ENCODE measurements around the gene SCYL1. TPM values are rescaled to one million over a fixed set of nuclear protein-coding genes. Genes with fewer than 3 reads are reported as not detected.

Gene SCYL1
- total and polyA plus RNA-seq, 2 experiments from 2014 or later: 52.7 to 66.1 TPM

DNA sequence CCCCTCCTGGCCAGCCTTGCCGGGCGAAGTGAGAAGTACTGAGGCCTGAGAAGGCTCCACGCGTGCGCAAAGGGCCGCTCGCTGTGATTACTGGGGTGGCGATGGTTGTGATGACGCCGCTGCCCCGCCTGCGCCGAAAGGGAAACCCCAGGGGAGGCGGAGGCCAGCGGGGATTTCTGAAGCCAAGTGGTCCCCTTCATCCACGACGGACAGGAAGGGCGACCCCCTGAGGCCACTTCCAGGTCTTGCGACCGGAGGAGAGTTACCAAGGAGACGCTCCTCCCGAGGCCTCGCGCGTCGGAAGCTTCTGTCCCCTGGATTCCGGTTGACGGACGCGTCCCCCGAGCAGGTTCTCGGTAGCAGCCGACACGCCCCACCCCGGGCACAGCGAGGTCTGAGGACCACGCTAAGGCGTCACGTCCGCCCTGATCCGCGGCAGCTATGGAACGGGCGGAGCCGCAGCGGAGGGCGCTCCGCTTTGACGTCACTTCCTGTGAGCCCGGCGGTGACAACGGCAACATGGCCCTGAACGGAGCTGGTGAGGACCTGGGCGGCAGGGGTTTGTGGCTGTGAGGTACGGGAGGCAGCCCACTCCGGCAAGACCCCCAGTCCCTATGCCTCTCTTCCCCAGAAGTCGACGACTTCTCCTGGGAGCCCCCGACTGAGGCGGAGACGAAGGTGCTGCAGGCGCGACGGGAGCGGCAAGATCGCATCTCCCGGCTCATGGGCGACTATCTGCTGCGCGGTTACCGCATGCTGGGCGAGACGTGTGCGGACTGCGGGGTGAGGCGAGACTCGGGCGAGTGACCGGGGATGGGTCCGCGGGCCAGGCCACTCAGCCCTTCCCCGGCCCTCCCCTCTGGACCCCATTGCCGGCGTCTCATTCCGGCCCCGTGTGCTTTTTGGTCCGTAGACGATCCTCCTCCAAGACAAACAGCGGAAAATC lies 45.4 kb downstream of the SCYL1 start, which contains the start of gene ZNRD2 (continued):
- TF ChIP-seq, protein P1, sequence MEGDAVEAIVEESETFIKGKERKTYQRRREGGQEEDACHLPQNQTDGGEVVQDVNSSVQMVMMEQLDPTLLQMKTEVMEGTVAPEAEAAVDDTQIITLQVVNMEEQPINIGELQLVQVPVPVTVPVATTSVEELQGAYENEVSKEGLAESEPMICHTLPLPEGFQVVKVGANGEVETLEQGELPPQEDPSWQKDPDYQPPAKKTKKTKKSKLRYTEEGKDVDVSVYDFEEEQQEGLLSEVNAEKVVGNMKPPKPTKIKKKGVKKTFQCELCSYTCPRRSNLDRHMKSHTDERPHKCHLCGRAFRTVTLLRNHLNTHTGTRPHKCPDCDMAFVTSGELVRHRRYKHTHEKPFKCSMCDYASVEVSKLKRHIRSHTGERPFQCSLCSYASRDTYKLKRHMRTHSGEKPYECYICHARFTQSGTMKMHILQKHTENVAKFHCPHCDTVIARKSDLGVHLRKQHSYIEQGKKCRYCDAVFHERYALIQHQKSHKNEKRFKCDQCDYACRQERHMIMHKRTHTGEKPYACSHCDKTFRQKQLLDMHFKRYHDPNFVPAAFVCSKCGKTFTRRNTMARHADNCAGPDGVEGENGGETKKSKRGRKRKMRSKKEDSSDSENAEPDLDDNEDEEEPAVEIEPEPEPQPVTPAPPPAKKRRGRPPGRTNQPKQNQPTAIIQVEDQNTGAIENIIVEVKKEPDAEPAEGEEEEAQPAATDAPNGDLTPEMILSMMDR (conservative IDR thresholded peaks at IDR 0.05; ENCODE audit: low read depth in 2 of 2): peak; percentile 54 to 81
- TF ChIP-seq CREB1 (CRISPR knock-in tag; IDR thresholded peaks at IDR 0.05; ENCODE audit: low read depth) (peak; percentile 98), ZNF114 (CRISPR knock-in tag; IDR thresholded peaks at IDR 0.05) (no peak), ETS1 (IDR thresholded peaks at IDR 0.05) (peak; percentile 92), ZNF331 (CRISPR knock-in tag; IDR thresholded peaks at IDR 0.05; ENCODE audit: low read depth) (no peak), NANOG (IDR thresholded peaks at IDR 0.05; ENCODE audit: borderline replicate concordance) (no peak), STAT1 (IDR thresholded peaks at IDR 0.05; ENCODE audit: unreplicated experiment) (no peak), POLR2AphosphoS5 (IDR thresholded peaks at IDR 0.05; ENCODE audit: low read depth) (peak; percentile 76)

DNA sequence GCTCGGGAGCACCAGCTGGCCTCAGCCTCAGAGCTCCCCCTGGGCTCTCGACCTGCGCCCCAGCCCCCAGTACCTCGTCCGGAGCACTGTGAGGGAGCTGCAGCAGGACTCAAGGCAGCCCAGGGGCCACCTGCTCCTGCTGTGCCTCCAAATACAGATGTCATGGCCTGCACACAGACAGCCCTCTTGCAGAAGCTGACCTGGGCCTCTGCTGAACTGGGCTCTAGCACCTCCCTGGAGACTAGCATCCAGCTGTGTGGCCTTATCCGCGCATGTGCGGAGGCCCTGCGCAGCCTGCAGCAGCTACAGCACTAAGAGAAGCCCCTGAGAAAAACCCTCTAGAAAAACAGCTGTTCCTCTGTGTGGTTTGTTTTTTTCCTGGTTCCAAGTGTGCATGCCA lies 46.5 kb downstream of the SCYL1 start:
- peaks cover 10% of the 10 kb centered on the region for H4K20me1 ChIP-seq (replicated peaks; ENCODE audit: insufficient read depth)
- peaks cover 45% of the 10 kb centered on the region for H3K4me1 Mint-ChIP-seq
- TF ChIP-seq, protein P1 (conservative IDR thresholded peaks at IDR 0.05; ENCODE audit: low read depth in 2 of 2): no peak
- TF ChIP-seq STAT1 (IDR thresholded peaks at IDR 0.05; ENCODE audit: unreplicated experiment): no peak
- no peak for TF ChIP-seq CREB1 (CRISPR knock-in tag; IDR thresholded peaks at IDR 0.05; ENCODE audit: low read depth)
- TF ChIP-seq ETS1 (IDR thresholded peaks at IDR 0.05): no peak
- no peak for TF ChIP-seq EZH2 (IDR thresholded peaks at IDR 0.05; ENCODE audit: low read depth, unreplicated experiment)
- no peak for TF ChIP-seq ZNF331 (CRISPR knock-in tag; IDR thresholded peaks at IDR 0.05; ENCODE audit: low read depth)
- TF ChIP-seq, protein P2, sequence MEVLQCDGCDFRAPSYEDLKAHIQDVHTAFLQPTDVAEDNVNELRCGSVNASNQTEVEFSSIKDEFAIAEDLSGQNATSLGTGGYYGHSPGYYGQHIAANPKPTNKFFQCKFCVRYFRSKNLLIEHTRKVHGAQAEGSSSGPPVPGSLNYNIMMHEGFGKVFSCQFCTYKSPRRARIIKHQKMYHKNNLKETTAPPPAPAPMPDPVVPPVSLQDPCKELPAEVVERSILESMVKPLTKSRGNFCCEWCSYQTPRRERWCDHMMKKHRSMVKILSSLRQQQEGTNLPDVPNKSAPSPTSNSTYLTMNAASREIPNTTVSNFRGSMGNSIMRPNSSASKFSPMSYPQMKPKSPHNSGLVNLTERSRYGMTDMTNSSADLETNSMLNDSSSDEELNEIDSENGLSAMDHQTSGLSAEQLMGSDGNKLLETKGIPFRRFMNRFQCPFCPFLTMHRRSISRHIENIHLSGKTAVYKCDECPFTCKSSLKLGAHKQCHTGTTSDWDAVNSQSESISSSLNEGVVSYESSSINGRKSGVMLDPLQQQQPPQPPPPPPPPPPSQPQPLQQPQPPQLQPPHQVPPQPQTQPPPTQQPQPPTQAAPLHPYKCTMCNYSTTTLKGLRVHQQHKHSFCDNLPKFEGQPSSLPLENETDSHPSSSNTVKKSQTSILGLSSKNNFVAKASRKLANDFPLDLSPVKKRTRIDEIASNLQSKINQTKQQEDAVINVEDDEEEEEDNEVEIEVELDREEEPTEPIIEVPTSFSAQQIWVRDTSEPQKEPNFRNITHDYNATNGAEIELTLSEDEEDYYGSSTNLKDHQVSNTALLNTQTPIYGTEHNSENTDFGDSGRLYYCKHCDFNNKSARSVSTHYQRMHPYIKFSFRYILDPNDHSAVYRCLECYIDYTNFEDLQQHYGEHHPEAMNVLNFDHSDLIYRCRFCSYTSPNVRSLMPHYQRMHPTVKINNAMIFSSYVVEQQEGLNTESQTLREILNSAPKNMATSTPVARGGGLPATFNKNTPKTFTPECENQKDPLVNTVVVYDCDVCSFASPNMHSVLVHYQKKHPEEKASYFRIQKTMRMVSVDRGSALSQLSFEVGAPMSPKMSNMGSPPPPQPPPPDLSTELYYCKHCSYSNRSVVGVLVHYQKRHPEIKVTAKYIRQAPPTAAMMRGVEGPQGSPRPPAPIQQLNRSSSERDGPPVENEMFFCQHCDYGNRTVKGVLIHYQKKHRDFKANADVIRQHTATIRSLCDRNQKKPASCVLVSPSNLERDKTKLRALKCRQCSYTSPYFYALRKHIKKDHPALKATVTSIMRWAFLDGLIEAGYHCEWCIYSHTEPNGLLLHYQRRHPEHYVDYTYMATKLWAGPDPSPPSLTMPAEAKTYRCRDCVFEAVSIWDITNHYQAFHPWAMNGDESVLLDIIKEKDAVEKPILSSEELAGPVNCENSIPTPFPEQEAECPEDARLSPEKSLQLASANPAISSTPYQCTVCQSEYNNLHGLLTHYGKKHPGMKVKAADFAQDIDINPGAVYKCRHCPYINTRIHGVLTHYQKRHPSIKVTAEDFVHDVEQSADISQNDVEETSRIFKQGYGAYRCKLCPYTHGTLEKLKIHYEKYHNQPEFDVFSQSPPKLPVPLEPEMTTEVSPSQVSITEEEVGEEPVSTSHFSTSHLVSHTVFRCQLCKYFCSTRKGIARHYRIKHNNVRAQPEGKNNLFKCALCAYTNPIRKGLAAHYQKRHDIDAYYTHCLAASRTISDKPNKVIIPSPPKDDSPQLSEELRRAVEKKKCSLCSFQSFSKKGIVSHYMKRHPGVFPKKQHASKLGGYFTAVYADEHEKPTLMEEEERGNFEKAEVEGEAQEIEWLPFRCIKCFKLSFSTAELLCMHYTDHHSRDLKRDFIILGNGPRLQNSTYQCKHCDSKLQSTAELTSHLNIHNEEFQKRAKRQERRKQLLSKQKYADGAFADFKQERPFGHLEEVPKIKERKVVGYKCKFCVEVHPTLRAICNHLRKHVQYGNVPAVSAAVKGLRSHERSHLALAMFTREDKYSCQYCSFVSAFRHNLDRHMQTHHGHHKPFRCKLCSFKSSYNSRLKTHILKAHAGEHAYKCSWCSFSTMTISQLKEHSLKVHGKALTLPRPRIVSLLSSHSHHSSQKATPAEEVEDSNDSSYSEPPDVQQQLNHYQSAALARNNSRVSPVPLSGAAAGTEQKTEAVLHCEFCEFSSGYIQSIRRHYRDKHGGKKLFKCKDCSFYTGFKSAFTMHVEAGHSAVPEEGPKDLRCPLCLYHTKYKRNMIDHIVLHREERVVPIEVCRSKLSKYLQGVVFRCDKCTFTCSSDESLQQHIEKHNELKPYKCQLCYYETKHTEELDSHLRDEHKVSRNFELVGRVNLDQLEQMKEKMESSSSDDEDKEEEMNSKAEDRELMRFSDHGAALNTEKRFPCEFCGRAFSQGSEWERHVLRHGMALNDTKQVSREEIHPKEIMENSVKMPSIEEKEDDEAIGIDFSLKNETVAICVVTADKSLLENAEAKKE (CRISPR knock-in tag; IDR thresholded peaks at IDR 0.05): no peak

More for the DNA sequence above, 46.5 kb downstream of the SCYL1 start:
- no peak overlapping the region for H2AFZ ChIP-seq
- Mint-ChIP-seq H3K9me3 (no peaks in the 10 kb centered on the region), H3K27ac (no peak overlapping the region), H3K4me3 (peak overlapping the region; percentile 100), H3K27me3 (ENCODE audit: insufficient read depth, low read depth, poor library complexity) (peaks cover 29% of the 10 kb centered on the region), H3K36me3 (ENCODE audit: low read depth) (peaks cover 9% of the 10 kb centered on the region)
- H3K36me3 ChIP-seq (ENCODE audit: insufficient read depth): no peaks in the 10 kb centered on the region
- H3F3A ChIP-seq (replicated peaks; ENCODE audit: low read depth): peaks cover 38% of the 10 kb centered on the region
- H3K27me3 ChIP-seq (ENCODE audit: insufficient read depth): peaks cover 22% of the 10 kb centered on the region
- H3K9me2 ChIP-seq (ENCODE audit: insufficient read depth): no peaks in the 10 kb centered on the region
- no peak for DNase-seq (ENCODE audit: low spot score)
- ATAC-seq: no peak
- H3K4me1 ChIP-seq (ENCODE audit: insufficient read depth): peaks cover 31% of the 10 kb centered on the region
- peaks cover 8% of the 10 kb centered on the region for H3K79me2 ChIP-seq (replicated peaks; ENCODE audit: insufficient read depth)
- peak overlapping the region; percentile 91 for H3K4me3 ChIP-seq
- H3K27ac ChIP-seq (ENCODE audit: low read depth): no peak overlapping the region
- H3K4me2 ChIP-seq: peak overlapping the region; percentile 99
